ENCODE results near the gene ZFHX2.

ZFHX2 gene

GRCh38 chr14:23588884-23589598 lies 37.5 kb upstream of the ZFHX2 start:
- TF ChIP-seq TAF1 (IDR thresholded peaks at IDR 0.05; ENCODE audit: borderline replicate concordance, insufficient read depth, low read length) = no peak
- TF ChIP-seq FOXP2 (optimal IDR thresholded peaks at IDR 0.05; ENCODE audit: borderline replicate concordance, extremely low read depth, extremely low read length, insufficient read depth) = peak; percentile 13

DNA sequence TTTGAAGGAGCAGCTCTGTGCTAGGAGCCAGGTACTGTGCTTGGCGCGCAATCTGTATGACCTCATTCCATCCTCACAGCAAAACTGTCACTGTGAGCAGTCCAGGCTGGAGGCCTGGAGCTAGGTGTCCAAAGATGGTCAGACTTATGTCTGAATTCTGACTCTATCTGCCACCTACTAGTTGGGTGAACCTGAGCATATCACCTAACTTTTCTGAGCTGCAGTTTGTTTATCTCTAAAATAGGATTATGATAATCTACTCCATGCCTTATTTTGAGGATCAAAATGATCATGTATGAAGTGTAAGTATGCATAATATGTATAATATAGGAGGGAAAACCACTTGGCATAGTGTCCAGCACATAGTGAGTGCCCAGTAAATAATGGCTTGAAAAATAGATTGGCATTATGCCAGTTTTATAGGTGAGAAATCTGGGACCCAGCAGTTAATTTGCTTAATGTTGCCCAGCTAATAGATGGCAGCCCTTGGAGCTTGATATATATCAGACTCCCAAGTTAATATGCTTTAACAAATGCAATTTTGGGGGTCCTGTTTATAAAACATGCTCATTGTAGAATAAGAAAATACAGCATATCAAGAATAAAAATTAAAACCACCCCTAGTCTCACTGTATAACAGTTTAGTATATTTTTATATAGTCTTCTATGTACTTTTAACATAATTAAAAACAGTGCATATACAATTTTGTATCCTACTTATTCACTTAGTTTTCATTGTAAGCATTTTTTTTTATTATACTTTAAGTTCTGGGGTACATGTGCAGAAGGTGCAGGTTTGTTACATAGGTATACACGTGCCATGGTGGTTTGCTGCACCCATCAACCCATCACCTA lies 31.6 kb upstream of the ZFHX2 start:
- TF ChIP-seq, protein P1, sequence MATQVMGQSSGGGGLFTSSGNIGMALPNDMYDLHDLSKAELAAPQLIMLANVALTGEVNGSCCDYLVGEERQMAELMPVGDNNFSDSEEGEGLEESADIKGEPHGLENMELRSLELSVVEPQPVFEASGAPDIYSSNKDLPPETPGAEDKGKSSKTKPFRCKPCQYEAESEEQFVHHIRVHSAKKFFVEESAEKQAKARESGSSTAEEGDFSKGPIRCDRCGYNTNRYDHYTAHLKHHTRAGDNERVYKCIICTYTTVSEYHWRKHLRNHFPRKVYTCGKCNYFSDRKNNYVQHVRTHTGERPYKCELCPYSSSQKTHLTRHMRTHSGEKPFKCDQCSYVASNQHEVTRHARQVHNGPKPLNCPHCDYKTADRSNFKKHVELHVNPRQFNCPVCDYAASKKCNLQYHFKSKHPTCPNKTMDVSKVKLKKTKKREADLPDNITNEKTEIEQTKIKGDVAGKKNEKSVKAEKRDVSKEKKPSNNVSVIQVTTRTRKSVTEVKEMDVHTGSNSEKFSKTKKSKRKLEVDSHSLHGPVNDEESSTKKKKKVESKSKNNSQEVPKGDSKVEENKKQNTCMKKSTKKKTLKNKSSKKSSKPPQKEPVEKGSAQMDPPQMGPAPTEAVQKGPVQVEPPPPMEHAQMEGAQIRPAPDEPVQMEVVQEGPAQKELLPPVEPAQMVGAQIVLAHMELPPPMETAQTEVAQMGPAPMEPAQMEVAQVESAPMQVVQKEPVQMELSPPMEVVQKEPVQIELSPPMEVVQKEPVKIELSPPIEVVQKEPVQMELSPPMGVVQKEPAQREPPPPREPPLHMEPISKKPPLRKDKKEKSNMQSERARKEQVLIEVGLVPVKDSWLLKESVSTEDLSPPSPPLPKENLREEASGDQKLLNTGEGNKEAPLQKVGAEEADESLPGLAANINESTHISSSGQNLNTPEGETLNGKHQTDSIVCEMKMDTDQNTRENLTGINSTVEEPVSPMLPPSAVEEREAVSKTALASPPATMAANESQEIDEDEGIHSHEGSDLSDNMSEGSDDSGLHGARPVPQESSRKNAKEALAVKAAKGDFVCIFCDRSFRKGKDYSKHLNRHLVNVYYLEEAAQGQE (IDR thresholded peaks at IDR 0.05; ENCODE audit: insufficient read depth in 1 of 2, low read depth in 2 of 2, low read length in 2 of 2) = no peak
- no peak for TF ChIP-seq SIN3A (IDR thresholded peaks at IDR 0.05; ENCODE audit: borderline replicate concordance, insufficient read depth, low read length)
- TF ChIP-seq TAF1 (IDR thresholded peaks at IDR 0.05; ENCODE audit: borderline replicate concordance, insufficient read depth, low read length) = no peak
- TF ChIP-seq POLR2AphosphoS5 (IDR thresholded peaks at IDR 0.05; ENCODE audit: low read depth, low read length) = no peak
- no peak for TF ChIP-seq FOXP2 (optimal IDR thresholded peaks at IDR 0.05; ENCODE audit: borderline replicate concordance, extremely low read depth, extremely low read length, insufficient read depth)

DNA sequence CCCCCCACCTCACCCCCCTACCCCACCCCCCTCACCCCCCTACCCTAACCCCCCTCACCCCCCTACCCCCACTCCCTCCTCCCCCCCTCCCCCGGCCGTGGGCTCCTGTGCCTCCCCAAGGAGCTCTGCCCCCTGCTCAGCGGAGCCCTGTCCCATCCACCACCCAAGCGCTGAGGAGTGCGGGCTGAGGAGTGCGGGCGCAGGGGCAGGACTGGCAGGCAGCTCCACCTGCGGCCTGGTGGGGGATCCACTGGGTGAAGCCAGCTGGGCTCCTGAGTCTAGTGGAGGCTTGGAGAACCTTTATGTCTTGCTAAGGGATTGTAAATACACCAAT lies 29.4 kb upstream of the ZFHX2 start:
- TF ChIP-seq TAF1 (IDR thresholded peaks at IDR 0.05; ENCODE audit: borderline replicate concordance, insufficient read depth, low read length) = no peak
- TF ChIP-seq SIN3A (IDR thresholded peaks at IDR 0.05; ENCODE audit: borderline replicate concordance, insufficient read depth, low read length) = no peak
- no peak for TF ChIP-seq FOXP2 (optimal IDR thresholded peaks at IDR 0.05; ENCODE audit: borderline replicate concordance, extremely low read depth, extremely low read length, insufficient read depth)
- TF ChIP-seq POLR2AphosphoS5 (IDR thresholded peaks at IDR 0.05; ENCODE audit: low read depth, low read length) = no peak
- TF ChIP-seq, protein P1 (IDR thresholded peaks at IDR 0.05; ENCODE audit: insufficient read depth in 1 of 2, low read depth in 2 of 2, low read length in 2 of 2) = no peak

DNA sequence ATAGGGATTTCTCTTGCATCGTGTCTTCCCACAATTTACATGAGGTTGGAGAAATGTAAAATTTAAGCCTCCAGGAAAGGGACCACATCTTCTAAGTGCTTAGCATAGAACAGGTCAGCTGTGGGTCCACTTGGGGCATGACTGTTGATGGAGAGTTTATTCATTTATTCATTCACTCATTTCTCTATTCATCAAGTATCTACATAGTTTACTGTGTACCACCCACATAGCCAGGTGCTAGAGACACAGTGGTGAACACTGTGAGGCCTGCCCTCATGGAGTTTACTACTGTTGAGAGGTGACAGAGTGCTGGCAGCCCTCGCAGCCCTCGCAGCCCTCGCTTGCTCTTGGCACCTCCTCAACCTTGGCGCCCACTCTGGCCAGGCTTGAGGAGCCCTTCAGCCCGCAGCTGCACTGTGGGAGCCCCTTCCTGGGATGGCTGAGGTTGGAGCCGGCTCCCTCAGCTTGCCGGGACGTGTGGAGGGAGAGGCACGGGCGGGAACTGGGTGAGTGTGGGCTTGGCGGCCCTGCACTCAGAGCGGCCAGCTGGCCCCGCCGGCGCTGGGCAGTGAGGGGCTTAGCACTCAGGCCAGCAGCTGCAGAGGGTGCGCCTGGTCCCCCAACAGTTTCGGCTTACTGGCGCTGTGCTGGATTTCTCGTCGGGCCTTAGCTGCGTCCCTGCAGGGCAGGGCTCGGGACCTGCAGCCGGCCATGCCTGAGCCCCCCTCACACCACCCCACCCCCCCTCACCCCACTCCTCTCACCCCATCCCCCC lies 28.8 kb upstream of the ZFHX2 start:
- TF ChIP-seq FOXP2 (optimal IDR thresholded peaks at IDR 0.05; ENCODE audit: borderline replicate concordance, extremely low read depth, extremely low read length, insufficient read depth) (no peak), TAF1 (IDR thresholded peaks at IDR 0.05; ENCODE audit: borderline replicate concordance, insufficient read depth, low read length) (no peak), POLR2AphosphoS5 (IDR thresholded peaks at IDR 0.05; ENCODE audit: low read depth, low read length) (no peak), SIN3A (IDR thresholded peaks at IDR 0.05; ENCODE audit: borderline replicate concordance, insufficient read depth, low read length) (no peak)
- TF ChIP-seq, protein P1 (IDR thresholded peaks at IDR 0.05; ENCODE audit: insufficient read depth in 1 of 2, low read depth in 2 of 2, low read length in 2 of 2) = no peak

DNA sequence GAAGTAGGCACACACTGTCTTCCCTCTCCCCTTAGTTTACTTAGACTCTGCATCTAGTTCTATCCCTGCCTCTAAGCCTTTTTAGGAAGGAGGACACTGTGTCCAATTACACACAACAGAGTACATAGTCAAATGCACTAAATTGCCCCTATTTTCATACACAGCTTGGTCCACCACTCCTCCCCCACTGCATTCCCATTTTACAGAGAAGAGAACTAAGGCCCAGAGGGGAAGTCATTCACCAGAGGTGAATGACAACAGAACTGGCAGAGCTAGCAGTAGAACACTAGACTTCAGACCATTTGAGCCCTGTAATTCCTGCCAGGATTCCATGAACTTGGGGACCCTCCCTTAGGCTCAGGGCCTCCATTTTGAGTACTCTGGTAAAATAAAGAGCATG lies 28.2 kb upstream of the ZFHX2 start:
- TF ChIP-seq POLR2AphosphoS5 (IDR thresholded peaks at IDR 0.05; ENCODE audit: low read depth, low read length) = no peak
- no peak for TF ChIP-seq SIN3A (IDR thresholded peaks at IDR 0.05; ENCODE audit: borderline replicate concordance, insufficient read depth, low read length)
- TF ChIP-seq, protein P1 (IDR thresholded peaks at IDR 0.05; ENCODE audit: insufficient read depth in 1 of 2, low read depth in 2 of 2, low read length in 2 of 2) = no peak
- no peak for TF ChIP-seq FOXP2 (optimal IDR thresholded peaks at IDR 0.05; ENCODE audit: borderline replicate concordance, extremely low read depth, extremely low read length, insufficient read depth)
- TF ChIP-seq TAF1 (IDR thresholded peaks at IDR 0.05; ENCODE audit: borderline replicate concordance, insufficient read depth, low read length) = no peak
